ENCODE results near the gene PITX1. TPM values are rescaled to one million over a fixed set of nuclear protein-coding genes. Genes with fewer than 3 reads are reported as not detected.

PITX1 gene
- total and polyA plus RNA-seq, 7 donors = 13.6 to 103 (median 42.7) TPM

DNA sequence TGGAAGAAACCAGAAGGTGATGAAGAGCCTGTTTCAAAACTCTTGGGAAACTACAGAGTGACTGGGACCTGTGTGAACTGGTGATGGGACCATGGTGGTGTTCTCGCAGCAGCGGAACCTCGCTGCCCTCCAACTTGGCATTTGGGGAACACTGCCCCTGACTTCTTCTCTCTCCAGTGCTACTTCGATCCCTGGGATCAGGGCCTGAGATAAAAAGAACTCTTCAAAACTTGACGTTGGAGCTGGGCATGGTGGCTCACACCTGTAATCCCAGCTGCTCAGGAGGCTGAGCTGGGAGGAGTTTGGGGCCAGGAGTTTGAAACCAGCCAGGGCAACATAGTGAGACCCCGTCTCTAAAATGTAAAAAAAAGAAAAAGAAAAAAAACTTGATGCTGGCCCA is 18.1 kb downstream of the PITX1 start:
- no peaks in the 10 kb centered on the region for H3K4me1 ChIP-seq

DNA sequence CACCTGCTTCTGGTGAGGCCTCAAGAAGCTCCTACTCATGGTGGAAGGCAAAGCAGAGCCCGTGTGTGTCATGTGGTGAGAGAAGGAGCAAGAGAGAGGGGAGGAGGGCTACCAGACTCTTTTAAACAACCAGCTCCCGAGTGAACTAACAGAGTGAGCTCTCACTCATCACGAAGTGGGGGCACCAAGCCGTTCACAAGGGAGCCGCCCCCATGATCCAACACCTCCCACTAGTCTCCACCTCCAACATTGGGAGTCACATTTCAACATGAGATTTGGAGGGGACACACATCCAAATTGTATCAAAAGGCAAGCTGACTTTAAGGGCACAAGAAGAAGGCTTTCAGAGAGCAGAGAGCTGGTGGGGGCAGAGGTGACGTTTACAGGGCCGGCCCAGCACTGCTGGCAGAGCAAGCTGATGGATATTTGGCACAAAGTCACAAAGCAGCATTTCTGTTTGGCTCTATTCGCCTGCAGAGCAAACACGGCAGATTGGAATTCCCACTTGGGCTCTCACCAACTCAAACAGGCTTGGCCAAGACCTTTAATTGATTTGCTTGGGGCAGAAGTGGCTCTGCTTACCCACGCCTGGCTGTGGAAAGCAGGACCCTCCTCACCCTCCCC is 20.0 kb downstream of the PITX1 start:
- no peaks in the 10 kb centered on the region for H3K4me1 ChIP-seq
- 43 to 58% (median 56%) methylated on average over 10 of the region's 10 CpGs for WGBS, 3 donors
- DNase-seq = no peak
- TF ChIP-seq, protein P1, sequence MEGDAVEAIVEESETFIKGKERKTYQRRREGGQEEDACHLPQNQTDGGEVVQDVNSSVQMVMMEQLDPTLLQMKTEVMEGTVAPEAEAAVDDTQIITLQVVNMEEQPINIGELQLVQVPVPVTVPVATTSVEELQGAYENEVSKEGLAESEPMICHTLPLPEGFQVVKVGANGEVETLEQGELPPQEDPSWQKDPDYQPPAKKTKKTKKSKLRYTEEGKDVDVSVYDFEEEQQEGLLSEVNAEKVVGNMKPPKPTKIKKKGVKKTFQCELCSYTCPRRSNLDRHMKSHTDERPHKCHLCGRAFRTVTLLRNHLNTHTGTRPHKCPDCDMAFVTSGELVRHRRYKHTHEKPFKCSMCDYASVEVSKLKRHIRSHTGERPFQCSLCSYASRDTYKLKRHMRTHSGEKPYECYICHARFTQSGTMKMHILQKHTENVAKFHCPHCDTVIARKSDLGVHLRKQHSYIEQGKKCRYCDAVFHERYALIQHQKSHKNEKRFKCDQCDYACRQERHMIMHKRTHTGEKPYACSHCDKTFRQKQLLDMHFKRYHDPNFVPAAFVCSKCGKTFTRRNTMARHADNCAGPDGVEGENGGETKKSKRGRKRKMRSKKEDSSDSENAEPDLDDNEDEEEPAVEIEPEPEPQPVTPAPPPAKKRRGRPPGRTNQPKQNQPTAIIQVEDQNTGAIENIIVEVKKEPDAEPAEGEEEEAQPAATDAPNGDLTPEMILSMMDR (IDR thresholded peaks at IDR 0.05) = no peak
- H3K4me3 ChIP-seq = no peak overlapping the region
- no peak overlapping the region for H3K27ac ChIP-seq
- intact Hi-C loops (cut with DNase I) = loop anchor here in 1 of 2 donors (10.0 kb wide), 2 partner anchors 181 to 321 kb away; no protein-coding TSS in a partner anchor
- H3K27me3 ChIP-seq (ENCODE audit: insufficient read depth in 3 of 3, low read length in 2 of 3) = no peaks in the 10 kb centered on the region
- ATAC-seq = peak in 1 of 4 donors; percentile 40
- no peaks in the 10 kb centered on the region for H3K9me3 ChIP-seq
- no peaks in the 10 kb centered on the region for H3K36me3 ChIP-seq (ENCODE audit: insufficient read depth in 1 of 2, low read depth in 1 of 2)

More for the DNA sequence above, 18.1 kb downstream of the PITX1 start:
- intact Hi-C loops (cut with DNase I) = loop anchor here (5.0 to 10.0 kb wide), 3 partner anchors 176 to 319 kb away; no protein-coding TSS in a partner anchor
- Histone ChIP-seq H3K27ac (no peak overlapping the region), H3K27me3 (ENCODE audit: insufficient read depth in 3 of 3, low read length in 2 of 3) (no peaks in the 10 kb centered on the region), H3K4me3 (no peak overlapping the region), H3K9me3 (no peaks in the 10 kb centered on the region), H3K36me3 (ENCODE audit: insufficient read depth in 1 of 2, low read depth in 1 of 2) (no peaks in the 10 kb centered on the region)
- 92 to 94% (median 92%) methylated on average over 6 of the region's 6 CpGs for WGBS, 3 donors
- peak in 1 of 2 donors; percentile 8 for DNase-seq
- ATAC-seq = no peak
- TF ChIP-seq, protein P1 (IDR thresholded peaks at IDR 0.05) = no peak

DNA sequence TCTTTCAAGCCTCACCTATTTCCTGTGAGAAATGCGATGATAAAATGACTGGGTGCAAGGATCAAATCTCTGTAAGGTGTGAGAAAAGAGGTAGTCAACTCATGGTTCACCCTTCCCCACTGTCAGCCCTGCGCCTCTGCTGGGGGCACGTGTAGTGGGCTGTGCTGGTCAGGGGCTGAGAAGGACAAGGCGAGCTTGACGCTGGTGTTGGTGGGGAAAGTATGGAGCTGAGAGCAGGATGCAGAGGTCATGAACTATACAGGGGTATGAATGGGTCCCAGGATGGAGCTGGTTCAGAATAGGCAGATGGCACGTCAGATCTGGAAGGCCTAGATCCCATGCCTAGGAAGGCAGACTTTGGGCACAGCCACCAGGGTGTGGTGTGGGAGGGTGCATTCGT is 20.6 kb downstream of the PITX1 start:
- Histone ChIP-seq H3K4me3 (no peak overlapping the region), H3K36me3 (ENCODE audit: insufficient read depth in 1 of 2, low read depth in 1 of 2) (no peaks in the 10 kb centered on the region), H3K27ac (no peak overlapping the region), H3K4me1 (no peaks in the 10 kb centered on the region), H3K27me3 (ENCODE audit: insufficient read depth in 3 of 3, low read length in 2 of 3) (no peaks in the 10 kb centered on the region), H3K9me3 (no peaks in the 10 kb centered on the region)
- DNase-seq (no peak), ATAC-seq (peak in 1 of 4 donors; percentile 31)
- 76 to 82% (median 79%) methylated on average over 7 of the region's 7 CpGs for WGBS, 3 donors
- TF ChIP-seq, protein P1 (IDR thresholded peaks at IDR 0.05) = no peak
- intact Hi-C loops (cut with DNase I) = loop anchor here in 1 of 2 donors (10.0 kb wide), 2 partner anchors 181 to 321 kb away; no protein-coding TSS in a partner anchor

- no peaks in the 10 kb centered on the region for H3K9me3 ChIP-seq
- H3K4me3 ChIP-seq = no peak overlapping the region
- peak; percentile 39 to 67 (median 48) for ATAC-seq
- no peak for DNase-seq
- TF ChIP-seq, protein P1 (IDR thresholded peaks at IDR 0.05) = no peak
- no peaks in the 10 kb centered on the region for H3K4me1 ChIP-seq
- H3K27ac ChIP-seq = no peak overlapping the region
- H3K36me3 ChIP-seq (ENCODE audit: insufficient read depth in 1 of 2, low read depth in 1 of 2) = no peaks in the 10 kb centered on the region
- no peaks in the 10 kb centered on the region for H3K27me3 ChIP-seq (ENCODE audit: insufficient read depth in 3 of 3, low read length in 2 of 3)
- intact Hi-C loops (cut with DNase I) = loop anchor here in 1 of 2 donors (10.0 kb wide), 2 partner anchors 182 to 322 kb away; no protein-coding TSS in a partner anchor
- 49 to 65% (median 60%) methylated on average over 5 of the region's 5 CpGs for WGBS, 3 donors
Observed at GRCh38 chr5:135012951-135013391, 21.1 kb downstream of the PITX1 start.

Measured in psoas muscle (tissue), 8 donors.